ENCODE data around the gene SHISA6.

DNA sequence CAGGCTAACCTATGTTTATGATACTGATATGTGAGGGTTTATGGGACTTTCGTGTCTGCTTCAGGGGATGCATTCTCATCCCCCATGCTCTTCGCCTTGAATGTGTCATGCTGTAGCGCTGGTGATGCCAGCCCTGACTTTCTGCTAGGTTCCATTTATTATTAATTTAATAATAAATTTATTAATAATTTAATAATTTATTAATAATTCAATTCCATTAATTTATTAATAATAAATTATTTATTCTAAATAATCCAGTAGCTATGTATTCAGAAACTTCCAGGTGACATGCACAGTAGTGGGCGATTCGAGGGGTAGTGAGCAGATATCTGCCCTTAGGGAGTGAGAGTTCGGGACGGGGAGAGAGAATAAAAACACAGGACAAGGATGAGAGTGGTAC is 49.8 kb downstream of the SHISA6 start:
- TF ChIP-seq, protein P1, sequence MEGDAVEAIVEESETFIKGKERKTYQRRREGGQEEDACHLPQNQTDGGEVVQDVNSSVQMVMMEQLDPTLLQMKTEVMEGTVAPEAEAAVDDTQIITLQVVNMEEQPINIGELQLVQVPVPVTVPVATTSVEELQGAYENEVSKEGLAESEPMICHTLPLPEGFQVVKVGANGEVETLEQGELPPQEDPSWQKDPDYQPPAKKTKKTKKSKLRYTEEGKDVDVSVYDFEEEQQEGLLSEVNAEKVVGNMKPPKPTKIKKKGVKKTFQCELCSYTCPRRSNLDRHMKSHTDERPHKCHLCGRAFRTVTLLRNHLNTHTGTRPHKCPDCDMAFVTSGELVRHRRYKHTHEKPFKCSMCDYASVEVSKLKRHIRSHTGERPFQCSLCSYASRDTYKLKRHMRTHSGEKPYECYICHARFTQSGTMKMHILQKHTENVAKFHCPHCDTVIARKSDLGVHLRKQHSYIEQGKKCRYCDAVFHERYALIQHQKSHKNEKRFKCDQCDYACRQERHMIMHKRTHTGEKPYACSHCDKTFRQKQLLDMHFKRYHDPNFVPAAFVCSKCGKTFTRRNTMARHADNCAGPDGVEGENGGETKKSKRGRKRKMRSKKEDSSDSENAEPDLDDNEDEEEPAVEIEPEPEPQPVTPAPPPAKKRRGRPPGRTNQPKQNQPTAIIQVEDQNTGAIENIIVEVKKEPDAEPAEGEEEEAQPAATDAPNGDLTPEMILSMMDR (conservative IDR thresholded peaks at IDR 0.05 in 1 of 2, IDR thresholded peaks at IDR 0.05 in 1 of 2; ENCODE audit: extremely low read depth in 1 of 2, insufficient read depth in 1 of 2, low read depth in 1 of 2, low read length in 2 of 2), result no peak
- TF ChIP-seq EZH2 (IDR thresholded peaks at IDR 0.05; ENCODE audit: borderline replicate concordance, low read length), result no peak

All from mammary epithelial cell (primary cell).